Measurements from ENCODE around the gene TMPRSS11B. TPM values are rescaled to one million over a fixed set of nuclear protein-coding genes. Genes with fewer than 3 reads are reported as not detected.
"Not testable (repeated sequence)": the region's sequence is repeated elsewhere in the genome, so short reads cannot be mapped to it uniquely, and the experiment has no call there.

The TMPRSS11B gene
- total RNA-seq, 1 experiment from 2014 or later = not detected

- ChIA-PET CTCF (no interaction called here), POLR2A (no interaction called here)
- H3K4me3 Mint-ChIP-seq (ENCODE audit: unreplicated experiment) = no peak overlapping the region
- H3K36me3 Mint-ChIP-seq (ENCODE audit: insufficient read depth, unreplicated experiment) = no peaks in the 10 kb centered on the region
- H3K27ac Mint-ChIP-seq (ENCODE audit: low read depth, unreplicated experiment) = no peak overlapping the region
- no peak for TF ChIP-seq CTCF (IDR thresholded peaks at IDR 0.05; ENCODE audit: unreplicated experiment)
- no peak for DNase-seq (ENCODE audit: unreplicated experiment)
- H3K9me3 Mint-ChIP-seq (ENCODE audit: unreplicated experiment) = no peaks in the 10 kb centered on the region
- BruUV-seq (replicated peaks) = no TSS peak
- no peaks in the 10 kb centered on the region for H3K4me1 Mint-ChIP-seq (ENCODE audit: insufficient read depth, unreplicated experiment)
- intact Hi-C loops (cut with micrococcal nuclease) = no loop called here
- no peaks in the 10 kb centered on the region for H3K27me3 Mint-ChIP-seq (ENCODE audit: insufficient read depth, unreplicated experiment)
Observed at GRCh38 chr4:68283714-68284113, 38.2 kb upstream of the TMPRSS11B start.

- Mint-ChIP-seq H3K27ac (ENCODE audit: low read depth, unreplicated experiment) (no peak overlapping the region), H3K36me3 (ENCODE audit: insufficient read depth, unreplicated experiment) (no peaks in the 10 kb centered on the region), H3K4me1 (ENCODE audit: insufficient read depth, unreplicated experiment) (peaks cover 4% of the 10 kb centered on the region), H3K27me3 (ENCODE audit: insufficient read depth, unreplicated experiment) (no peaks in the 10 kb centered on the region), H3K4me3 (ENCODE audit: unreplicated experiment) (no peak overlapping the region), H3K9me3 (ENCODE audit: unreplicated experiment) (no peaks in the 10 kb centered on the region)
- ChIA-PET CTCF (no interaction called here), POLR2A (no interaction called here)
- DNase-seq (ENCODE audit: unreplicated experiment) = no peak
- no TSS peak for BruUV-seq (replicated peaks)
- TF ChIP-seq CTCF (IDR thresholded peaks at IDR 0.05; ENCODE audit: unreplicated experiment) = no peak
- intact Hi-C loops (cut with micrococcal nuclease) = no loop called here
Observed at GRCh38 chr4:68283095-68283494, 37.6 kb upstream of the TMPRSS11B start.

- BruUV-seq (replicated peaks); H3K27ac Mint-ChIP-seq (ENCODE audit: low read depth, unreplicated experiment); POLR2A ChIA-PET; H3K4me1 Mint-ChIP-seq (ENCODE audit: insufficient read depth, unreplicated experiment); DNase-seq (ENCODE audit: unreplicated experiment); H3K4me3 Mint-ChIP-seq (ENCODE audit: unreplicated experiment); H3K36me3 Mint-ChIP-seq (ENCODE audit: insufficient read depth, unreplicated experiment); H3K27me3 Mint-ChIP-seq (ENCODE audit: insufficient read depth, unreplicated experiment); intact Hi-C loops (cut with micrococcal nuclease); H3K9me3 Mint-ChIP-seq (ENCODE audit: unreplicated experiment): not testable (repeated sequence)
- CTCF ChIA-PET = interaction anchor here (0.9 kb wide), 1 partner anchor 127 kb away, joined by 3 read pairs; no protein-coding TSS in a partner anchor
Observed at GRCh38 chr4:68281796-68282740, 36.6 kb upstream of the TMPRSS11B start.

- H3K36me3 Mint-ChIP-seq (ENCODE audit: insufficient read depth, unreplicated experiment) = no peaks in the 10 kb centered on the region
- DNase-seq (ENCODE audit: unreplicated experiment) = no peak
- peaks cover 6% of the 10 kb centered on the region for H3K4me1 Mint-ChIP-seq (ENCODE audit: insufficient read depth, unreplicated experiment)
- BruUV-seq (replicated peaks) = no TSS peak
- H3K27ac Mint-ChIP-seq (ENCODE audit: low read depth, unreplicated experiment) = no peak overlapping the region
- H3K4me3 Mint-ChIP-seq (ENCODE audit: unreplicated experiment) = no peak overlapping the region
- TF ChIP-seq CTCF (IDR thresholded peaks at IDR 0.05; ENCODE audit: unreplicated experiment) = no peak
- H3K9me3 Mint-ChIP-seq (ENCODE audit: unreplicated experiment) = peaks cover 6% of the 10 kb centered on the region
- intact Hi-C loops (cut with micrococcal nuclease) = no loop called here
- ChIA-PET CTCF (interaction anchor here (0.5 to 1.1 kb wide), 2 partner anchors 98 to 892 kb away, joined by 3 to 8 read pairs; no protein-coding TSS in a partner anchor), POLR2A (no interaction called here)
- H3K27me3 Mint-ChIP-seq (ENCODE audit: insufficient read depth, unreplicated experiment) = no peaks in the 10 kb centered on the region
Observed at GRCh38 chr4:68278029-68278428, 32.5 kb upstream of the TMPRSS11B start.
